ENCODE measurements around the gene NSMCE3.
"Not testable (repeated sequence)": the region's sequence is repeated elsewhere in the genome, so short reads cannot be mapped to it uniquely, and the experiment has no call there.

Gene NSMCE3

DNA sequence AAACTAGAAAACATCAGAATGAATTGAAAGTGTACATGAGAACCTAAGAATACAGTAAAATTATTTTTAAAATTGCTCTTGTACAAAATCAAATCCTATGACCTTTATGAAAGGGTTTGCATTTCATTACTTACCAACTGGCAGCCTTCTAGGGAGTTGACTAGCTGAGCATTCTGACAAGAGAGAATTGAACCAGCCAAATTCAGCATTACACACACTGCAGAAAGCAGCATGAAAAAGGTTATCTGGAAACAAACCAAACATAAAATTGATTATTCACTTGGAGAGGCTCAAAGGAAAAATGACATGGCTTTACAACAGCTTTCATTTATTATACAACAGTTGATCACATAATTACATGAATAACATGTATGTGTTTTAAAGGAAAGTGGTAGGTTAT lies 17.4 kb downstream of the NSMCE3 start:
- Mint-ChIP-seq H3K27ac (no peak overlapping the region), H3K36me3 (no peaks in the 10 kb centered on the region), H3K4me3 (no peak overlapping the region), H3K9me3 (peaks cover 3% of the 10 kb centered on the region), H3K27me3 (peaks cover 3% of the 10 kb centered on the region), H3K4me1 (no peaks in the 10 kb centered on the region)
- CTCF ChIA-PET, result no interaction called here
- no peak for DNase-seq

DNA sequence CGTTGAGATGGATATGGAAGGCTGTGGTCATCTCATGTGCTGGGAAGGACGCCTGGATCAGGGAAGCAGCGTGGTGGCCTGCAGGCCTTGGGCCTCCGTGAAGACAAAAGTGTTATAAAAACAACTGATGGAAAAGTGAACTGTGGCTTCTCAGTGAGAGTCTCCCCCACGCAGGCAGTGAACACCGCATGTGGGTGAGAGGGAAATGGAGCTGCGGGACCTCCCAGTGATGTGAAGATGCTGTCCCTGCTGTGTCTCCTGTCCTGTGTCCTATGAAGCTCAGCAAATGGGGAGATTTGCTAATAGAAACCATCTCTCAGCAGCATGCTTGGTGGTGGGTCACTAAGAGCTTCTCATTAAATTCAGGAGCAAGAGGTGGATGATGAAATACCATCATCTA lies 25.1 kb downstream of the NSMCE3 start:
- Mint-ChIP-seq H3K4me1 (no peaks in the 10 kb centered on the region), H3K27ac (no peak overlapping the region), H3K9me3 (peaks cover under 1% of the 10 kb centered on the region), H3K4me3 (no peak overlapping the region), H3K27me3 (peaks cover 12% of the 10 kb centered on the region), H3K36me3 (no peaks in the 10 kb centered on the region)
- CTCF ChIA-PET, result no interaction called here
- no peak for DNase-seq

DNA sequence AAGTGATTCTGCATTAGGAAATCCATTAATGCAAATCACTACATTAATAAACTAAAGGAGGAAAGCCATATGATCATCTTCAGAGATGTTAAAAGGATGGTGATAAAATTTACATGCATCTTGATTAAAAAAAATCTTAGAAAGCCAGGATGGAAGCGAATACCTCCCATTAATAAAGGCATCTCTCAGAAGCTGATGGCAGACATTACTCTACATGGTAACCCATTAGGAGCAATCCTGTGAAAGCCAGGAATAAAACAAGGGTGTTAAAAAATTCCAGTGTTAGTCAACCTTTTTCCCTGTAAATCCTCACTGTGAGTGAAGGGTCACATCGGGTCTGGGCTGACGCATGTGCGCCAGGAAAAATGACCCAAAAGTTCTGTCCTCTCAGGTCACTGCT lies 25.5 kb downstream of the NSMCE3 start:
- Mint-ChIP-seq H3K4me3 (no peak overlapping the region), H3K27me3 (peaks cover 12% of the 10 kb centered on the region), H3K9me3 (no peaks in the 10 kb centered on the region), H3K27ac (no peak overlapping the region), H3K4me1 (no peaks in the 10 kb centered on the region), H3K36me3 (no peaks in the 10 kb centered on the region)
- CTCF ChIA-PET, result no interaction called here
- no peak for DNase-seq

DNA sequence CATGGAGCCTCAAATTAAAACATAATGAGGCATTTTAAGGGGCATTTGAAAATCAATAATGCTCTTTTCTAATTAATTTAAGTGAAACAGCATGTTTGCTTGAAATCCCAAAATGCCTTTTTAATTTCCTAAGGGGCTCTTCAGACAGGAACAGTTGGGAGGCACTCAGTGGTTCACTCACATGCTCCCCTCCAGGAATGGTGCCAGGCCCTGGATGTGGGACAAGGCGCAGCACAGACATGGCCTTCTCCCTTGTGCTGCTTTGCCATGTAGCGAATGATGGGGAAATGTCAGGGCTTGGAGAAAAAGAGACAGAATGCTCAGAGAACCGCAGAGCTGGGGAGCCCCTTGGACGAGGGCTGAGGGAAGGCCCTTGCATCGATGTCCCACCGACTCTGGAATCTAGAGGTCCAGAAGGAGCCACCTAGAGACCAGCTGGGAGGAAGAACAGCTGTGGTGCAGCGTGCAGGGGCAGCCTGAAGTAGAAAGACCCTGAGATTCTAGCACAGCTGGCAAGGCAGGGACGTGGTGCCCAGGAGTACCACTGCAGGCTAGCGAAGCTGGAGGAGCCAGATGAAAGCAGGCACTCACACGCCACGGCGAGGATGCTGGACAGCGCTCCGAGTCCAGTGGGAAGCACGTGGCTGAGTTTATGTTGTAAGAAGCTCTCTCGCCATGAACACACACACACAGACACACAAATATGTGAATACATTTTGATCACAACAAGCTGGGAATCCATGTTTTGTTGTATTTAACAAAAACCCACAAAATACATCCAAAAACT lies 27.0 kb downstream of the NSMCE3 start:
- peaks cover 9% of the 10 kb centered on the region for H3K27me3 Mint-ChIP-seq
- no peak for DNase-seq
- no peaks in the 10 kb centered on the region for H3K4me1 Mint-ChIP-seq
- H3K27ac Mint-ChIP-seq, result no peak overlapping the region
- no peaks in the 10 kb centered on the region for H3K36me3 Mint-ChIP-seq
- CTCF ChIA-PET, result no interaction called here
- H3K4me3 Mint-ChIP-seq, result no peak overlapping the region
- no peaks in the 10 kb centered on the region for H3K9me3 Mint-ChIP-seq

DNA sequence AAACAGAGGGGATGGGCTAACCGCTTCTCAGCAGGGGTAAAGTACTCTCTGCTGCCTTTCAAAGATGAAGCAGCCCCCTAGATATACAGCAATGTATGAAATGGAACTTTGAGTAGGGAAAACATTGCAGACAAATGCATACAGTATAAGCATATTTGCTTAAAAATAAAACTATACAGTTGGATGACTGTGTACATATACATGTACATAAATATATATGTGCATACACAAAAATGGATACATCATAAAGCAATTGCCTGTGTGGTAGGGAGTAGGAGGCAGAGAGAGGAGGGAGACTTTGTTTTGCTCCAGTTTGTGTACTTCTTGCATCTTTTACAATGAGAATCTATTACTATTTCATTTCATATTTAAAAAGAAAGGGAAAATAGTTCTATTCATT lies 28.4 kb downstream of the NSMCE3 start:
- Mint-ChIP-seq H3K27ac (no peak overlapping the region), H3K4me3 (no peak overlapping the region), H3K9me3 (no peaks in the 10 kb centered on the region), H3K4me1 (no peaks in the 10 kb centered on the region), H3K27me3 (peaks cover 8% of the 10 kb centered on the region), H3K36me3 (no peaks in the 10 kb centered on the region)
- CTCF ChIA-PET, result no interaction called here
- DNase-seq, result no peak

DNA sequence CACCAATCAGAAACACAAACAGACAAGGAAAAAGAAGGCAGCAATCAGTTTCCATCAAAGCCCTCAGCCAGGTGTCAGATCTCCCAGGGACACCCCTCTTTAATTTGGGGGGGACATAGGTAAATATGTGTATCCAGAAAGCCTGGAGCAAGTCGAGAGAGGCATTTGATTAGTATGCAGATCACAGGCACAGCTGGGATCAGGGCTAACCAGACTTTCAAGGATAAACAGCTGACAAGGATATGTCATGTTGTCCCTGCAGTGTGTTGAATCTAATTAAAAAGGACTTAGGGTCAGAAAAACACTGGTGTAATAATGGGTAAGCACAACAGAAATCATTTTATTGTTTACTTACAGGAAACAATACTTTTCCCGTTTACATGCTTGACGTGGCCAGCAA lies 30.2 kb downstream of the NSMCE3 start:
- H3K27me3 Mint-ChIP-seq, result peaks cover 5% of the 10 kb centered on the region
- peaks cover 3% of the 10 kb centered on the region for H3K9me3 Mint-ChIP-seq
- no peak for DNase-seq
- no peak overlapping the region for H3K4me3 Mint-ChIP-seq
- H3K27ac Mint-ChIP-seq, result no peak overlapping the region
- no peaks in the 10 kb centered on the region for H3K36me3 Mint-ChIP-seq
- CTCF ChIA-PET, result no interaction called here
- H3K4me1 Mint-ChIP-seq, result no peaks in the 10 kb centered on the region

DNA sequence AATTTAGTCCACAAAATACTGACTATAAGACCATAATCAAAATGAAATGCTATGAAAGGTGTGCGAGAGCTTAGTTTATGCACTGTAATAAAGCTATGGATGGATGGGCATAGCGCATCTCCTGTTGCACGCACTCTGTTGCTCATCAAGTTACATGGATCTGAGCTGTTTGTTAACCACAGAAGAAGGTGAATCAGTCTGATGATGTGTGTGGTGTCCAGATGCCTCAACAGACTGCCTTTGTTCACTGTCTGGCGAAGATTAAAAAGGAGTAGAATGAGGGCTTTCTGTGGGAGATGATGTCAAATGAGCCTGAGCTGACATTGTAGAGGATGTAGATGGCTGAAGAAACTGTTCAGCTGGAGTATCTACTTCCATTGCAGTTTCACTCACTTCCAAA lies 36.1 kb downstream of the NSMCE3 start:
- CTCF ChIA-PET, result no interaction called here
- Mint-ChIP-seq H3K9me3 (peaks cover 3% of the 10 kb centered on the region), H3K27ac (no peak overlapping the region), H3K36me3 (no peaks in the 10 kb centered on the region), H3K4me1 (no peaks in the 10 kb centered on the region), H3K27me3 (peaks cover 7% of the 10 kb centered on the region), H3K4me3 (no peak overlapping the region)
- no peak for DNase-seq

DNA sequence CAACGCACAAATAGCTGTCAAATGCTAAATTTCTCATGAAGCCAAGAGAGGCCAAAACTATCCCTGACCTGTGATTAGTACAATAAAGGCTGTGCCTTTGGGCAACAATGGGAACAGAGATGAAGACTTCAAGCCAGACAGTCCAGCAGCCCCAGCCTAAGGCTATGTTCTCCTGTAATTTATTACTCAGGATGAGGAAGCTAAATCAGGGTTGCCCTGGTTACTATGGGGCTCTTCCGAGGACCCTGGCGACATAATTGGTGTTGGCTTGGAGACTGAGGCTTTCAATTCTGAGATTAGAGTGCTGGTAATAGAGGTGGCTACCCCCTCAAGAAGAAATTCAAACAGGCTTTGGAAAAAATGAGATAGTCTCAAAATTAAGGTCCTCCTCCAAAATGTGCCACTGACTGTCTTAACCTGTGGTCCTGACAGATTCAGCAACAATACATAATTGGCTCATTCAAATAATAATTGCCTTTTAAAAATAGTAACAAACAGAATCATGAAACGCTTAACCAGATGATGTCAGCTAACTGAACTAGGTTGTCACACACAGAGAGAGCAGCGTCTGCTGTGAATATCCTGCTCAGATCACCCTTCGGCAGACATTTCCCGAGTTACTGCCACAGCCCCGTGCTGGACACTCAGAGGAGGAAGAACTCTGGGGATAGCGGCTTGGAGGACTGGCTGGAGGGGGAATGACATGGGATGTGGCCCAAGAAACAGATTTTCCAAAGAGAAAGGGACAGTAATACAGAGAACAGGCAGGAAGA lies 43.0 kb downstream of the NSMCE3 start:
- CTCF ChIA-PET, result no interaction called here
- Mint-ChIP-seq H3K27ac (no peak overlapping the region), H3K27me3 (peaks cover 30% of the 10 kb centered on the region), H3K4me1 (no peaks in the 10 kb centered on the region), H3K9me3 (no peaks in the 10 kb centered on the region), H3K36me3 (no peaks in the 10 kb centered on the region), H3K4me3 (no peak overlapping the region)
- no peak for DNase-seq

DNA sequence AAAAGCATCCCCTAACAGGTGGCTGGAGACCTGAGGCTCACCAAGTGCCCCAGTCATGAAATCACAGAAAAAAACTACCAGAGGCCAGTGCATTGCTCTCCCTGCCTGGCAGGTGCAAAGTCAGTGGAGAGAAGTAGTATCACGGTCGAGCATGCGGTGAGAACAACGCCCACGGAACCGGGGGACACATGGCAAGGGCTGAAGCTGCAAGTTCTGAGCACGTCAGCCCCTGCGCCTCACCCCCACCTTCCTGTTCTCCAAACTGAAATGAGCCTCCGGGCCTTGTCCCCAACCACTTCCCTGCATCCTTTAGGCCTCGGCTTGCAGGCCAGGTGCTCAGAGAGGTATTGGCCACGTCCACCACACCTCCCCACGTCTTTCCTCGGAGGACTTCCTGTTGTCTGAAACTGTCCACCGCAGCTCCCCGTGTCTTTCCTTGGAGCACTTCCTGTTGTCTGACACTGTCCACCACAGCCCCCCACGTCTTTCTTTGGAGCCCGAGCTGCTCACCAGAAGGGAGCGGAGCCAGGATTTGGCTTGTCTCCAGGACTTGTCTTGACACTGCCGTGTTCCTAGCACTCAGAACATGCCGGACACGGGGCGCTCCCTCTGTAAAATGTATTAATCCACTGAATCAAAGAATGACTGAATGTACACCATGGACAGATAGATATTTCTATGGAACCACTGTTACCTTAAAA lies 43.9 kb downstream of the NSMCE3 start:
- Mint-ChIP-seq H3K9me3 (no peaks in the 10 kb centered on the region), H3K27me3 (peaks cover 30% of the 10 kb centered on the region), H3K4me1 (no peaks in the 10 kb centered on the region), H3K4me3 (no peak overlapping the region), H3K27ac (no peak overlapping the region), H3K36me3 (no peaks in the 10 kb centered on the region)
- CTCF ChIA-PET, result no interaction called here
- no peak for DNase-seq

DNA sequence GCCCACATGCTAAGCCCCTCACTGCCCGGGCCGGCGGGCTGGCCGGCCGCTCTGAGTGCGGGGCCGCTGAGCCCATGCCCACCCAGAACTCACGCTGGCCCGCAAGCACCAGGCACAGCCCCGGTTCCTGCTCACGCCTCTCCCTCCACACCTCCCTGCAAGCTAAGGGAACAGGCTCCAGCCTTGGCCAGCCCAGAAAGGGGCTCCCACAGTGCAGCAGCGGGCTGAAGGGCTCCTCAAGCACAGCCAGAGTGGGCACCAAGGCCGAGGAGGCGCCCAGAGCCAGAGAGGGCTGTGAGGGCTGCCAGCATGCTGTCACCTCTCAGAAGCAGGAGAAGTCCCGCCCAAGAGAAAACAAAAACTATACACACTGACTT lies 44.6 kb downstream of the NSMCE3 start:
- H3K27ac Mint-ChIP-seq, H3K9me3 Mint-ChIP-seq, H3K36me3 Mint-ChIP-seq, H3K4me3 Mint-ChIP-seq, CTCF ChIA-PET, DNase-seq, H3K4me1 Mint-ChIP-seq: not testable (repeated sequence)
- peaks cover 29% of the 10 kb centered on the region for H3K27me3 Mint-ChIP-seq

DNA sequence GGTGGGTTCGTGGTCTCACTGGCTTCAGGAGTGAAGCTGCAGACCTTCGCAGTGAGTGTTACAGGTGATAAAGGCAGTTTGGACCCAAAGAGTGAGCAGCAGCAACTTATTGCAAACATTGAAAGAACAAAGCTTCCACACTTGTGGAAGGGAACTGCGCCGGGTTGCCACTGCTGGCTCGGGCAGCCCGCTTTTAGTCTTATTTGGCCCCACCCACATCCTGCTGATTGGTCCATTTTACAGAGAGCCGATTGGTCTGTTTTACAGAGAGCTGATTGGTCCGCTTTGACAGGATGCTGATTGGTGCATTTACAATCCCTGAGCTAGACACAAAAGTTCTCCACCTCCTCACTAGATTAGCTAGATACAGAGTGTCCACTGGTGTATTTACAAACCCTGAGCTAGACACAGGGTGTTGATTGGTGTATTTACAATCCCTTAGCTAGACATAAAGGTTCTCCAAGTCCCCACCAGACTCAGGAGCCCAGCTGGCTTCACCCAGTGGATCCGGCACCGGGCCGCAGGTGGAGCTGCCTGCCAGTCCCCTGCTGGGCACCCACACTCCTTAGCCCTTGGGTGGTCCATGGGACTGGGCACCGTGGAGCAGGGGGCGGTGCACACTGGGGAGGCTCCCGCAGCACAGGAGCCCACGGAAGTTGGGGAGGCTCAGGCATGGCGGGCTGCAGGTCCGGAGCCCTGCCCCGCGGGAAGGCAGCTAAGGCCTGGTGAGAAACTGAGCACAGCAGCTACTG lies 45.2 kb downstream of the NSMCE3 start:
- peaks cover 23% of the 10 kb centered on the region for H3K27me3 Mint-ChIP-seq
- H3K9me3 Mint-ChIP-seq, result not testable (repeated sequence)

DNA sequence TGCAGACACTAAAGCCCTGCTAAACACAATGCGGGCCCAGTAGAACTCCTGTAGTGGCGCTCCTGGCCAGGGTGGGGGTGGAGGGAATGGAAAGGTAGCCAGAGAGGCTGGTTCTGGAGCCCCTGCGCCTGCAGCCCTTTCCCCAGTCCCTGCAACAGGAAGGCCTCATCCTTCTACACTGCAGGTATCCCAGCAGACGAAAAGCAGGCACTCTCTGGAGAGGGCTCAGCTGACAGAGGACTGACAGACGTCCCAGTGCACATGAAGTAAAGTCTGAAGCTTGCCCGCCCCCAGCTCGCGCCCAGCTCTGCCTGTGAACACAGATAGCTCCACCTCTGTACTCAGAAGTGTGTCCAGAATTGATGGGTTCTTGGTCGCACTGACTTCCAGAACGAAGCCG lies 46.0 kb downstream of the NSMCE3 start:
- no peak for DNase-seq
- Mint-ChIP-seq H3K9me3 (no peaks in the 10 kb centered on the region), H3K36me3 (no peaks in the 10 kb centered on the region), H3K27me3 (peaks cover 23% of the 10 kb centered on the region), H3K27ac (no peak overlapping the region), H3K4me1 (no peaks in the 10 kb centered on the region), H3K4me3 (no peak overlapping the region)
- CTCF ChIA-PET, result no interaction called here

More for the DNA sequence above, 45.2 kb downstream of the NSMCE3 start:
- H3K4me1 Mint-ChIP-seq, H3K36me3 Mint-ChIP-seq, H3K27ac Mint-ChIP-seq, DNase-seq, H3K4me3 Mint-ChIP-seq, CTCF ChIA-PET: not testable (repeated sequence)

DNA sequence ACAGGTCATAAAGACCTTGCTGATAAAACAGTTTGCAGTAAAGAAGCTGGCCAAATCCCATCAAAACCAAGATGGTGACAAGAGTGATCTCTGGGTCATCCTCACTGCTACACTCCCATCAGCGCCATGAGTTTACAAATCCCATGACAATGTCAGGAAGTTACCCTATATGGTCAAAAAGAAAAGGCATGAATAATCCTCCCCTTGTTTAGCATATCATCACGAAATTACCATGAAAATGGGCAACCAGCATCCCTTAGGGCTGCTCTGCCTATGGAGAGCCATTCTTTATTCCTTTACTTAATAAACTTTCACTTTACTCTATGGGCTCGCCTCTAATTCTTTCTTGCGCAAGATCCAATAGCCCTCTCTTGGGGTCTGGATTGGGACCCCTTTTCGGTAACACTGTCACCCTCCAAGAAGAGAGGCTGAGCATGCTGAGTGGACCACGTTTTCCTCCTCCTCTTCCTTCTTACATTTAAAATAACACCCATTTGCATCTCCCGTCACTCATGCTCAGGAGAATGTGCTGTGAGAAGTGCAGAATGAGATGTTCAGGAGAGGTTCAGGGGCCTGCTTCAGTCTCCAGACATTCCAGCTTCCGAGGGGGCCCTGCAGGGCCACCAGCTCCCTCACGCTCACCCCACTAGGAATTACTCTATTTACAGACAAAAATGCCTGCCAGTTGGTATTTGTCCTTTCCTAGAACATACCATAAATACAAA lies 47.3 kb downstream of the NSMCE3 start:
- Mint-ChIP-seq H3K36me3 (no peaks in the 10 kb centered on the region), H3K4me1 (no peaks in the 10 kb centered on the region), H3K9me3 (no peaks in the 10 kb centered on the region), H3K27ac (no peak overlapping the region), H3K4me3 (no peak overlapping the region), H3K27me3 (peaks cover 13% of the 10 kb centered on the region)
- no peak for DNase-seq
- CTCF ChIA-PET, result no interaction called here

DNA sequence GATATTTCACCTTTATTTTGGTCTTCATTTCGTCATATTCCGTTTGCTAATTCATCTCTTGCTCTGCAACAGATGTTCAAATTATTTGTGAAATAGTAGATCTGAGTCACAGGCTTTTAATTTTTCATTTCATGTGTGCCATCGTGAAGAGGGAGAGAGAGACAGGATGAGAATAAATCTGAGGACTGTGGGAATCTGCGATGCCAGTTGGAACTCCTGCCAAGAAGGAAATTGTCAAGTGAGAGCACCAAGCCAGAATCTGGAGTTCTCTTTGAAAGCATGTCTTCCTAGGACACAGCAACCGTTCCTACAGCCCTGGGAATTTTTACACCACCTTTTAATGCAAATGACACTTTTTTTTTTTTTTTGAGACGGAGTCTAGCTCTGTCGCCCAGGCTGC lies 48.8 kb downstream of the NSMCE3 start:
- Mint-ChIP-seq H3K36me3 (no peaks in the 10 kb centered on the region), H3K4me1 (no peaks in the 10 kb centered on the region), H3K4me3 (no peak overlapping the region), H3K9me3 (no peaks in the 10 kb centered on the region), H3K27me3 (peaks cover 7% of the 10 kb centered on the region), H3K27ac (no peak overlapping the region)
- CTCF ChIA-PET, result no interaction called here
- DNase-seq, result no peak

All from activated naive CD4-positive, alpha-beta T cell treated with anti-CD3 and anti-CD28 coated beads, Interleukin-2, amount 10 ng/mL, durations not matched to agents 7 days and 5 days (primary cell).